PC-9 (cell line): ENCODE data around the gene MAP2K6. TPM values are rescaled to one million over a fixed set of nuclear protein-coding genes. Genes with fewer than 3 reads are reported as not detected.

Experiments used
- BruUV-seq: library from RNA; stranded (reverse); fragments of 400-500 nt; replicated peaks from 2 replicates; lab custom pipeline; 2021; lab: Mats Ljungman, UMichigan
- CTCF ChIA-PET: fragments of 300-600 bp; sonication (Branson Sonifier 250); formaldehyde crosslinking; loops from one replicate; lab custom pipeline; 2022; ENCODE audit warnings: antibody characterized with exemption; lab: Charles Lee
- POLR2A ChIA-PET: fragments of 300-600 bp; sonication (Branson Sonifier 250); formaldehyde crosslinking; loops from one replicate; lab custom pipeline; 2022; ENCODE audit warnings: antibody characterized with exemption; ENCODE audit not compliant: unreplicated experiment; lab: Charles Lee
- DNase-seq, 2 experiments: peaks; one replicate each; pipeline versions ENCODE4 v3.0.0 to v3.0.0-alpha.2; 2015 to 2022; ENCODE audit warnings: mixed read lengths in 1 of 2
- H2AFZ ChIP-seq: fragments of 200-600 bp; sonication (generic); 2 replicates; pipeline ENCODE4 v1.8.1; 2017; ENCODE audit warnings: antibody characterized with exemption
- H3F3A ChIP-seq: fragments of 200-600 bp; sonication (generic); 2 replicates; pipeline ENCODE4 v1.8.1; 2017; ENCODE audit warnings: antibody characterized with exemption, mild to moderate bottlenecking, low read depth; ENCODE audit not compliant: insufficient read depth
- H3K27ac ChIP-seq: fragments of 200-600 bp; sonication (generic); 2 replicates; pipeline ENCODE4 v1.6.1; 2016; ENCODE audit warnings: mixed run types
- H3K27me3 ChIP-seq: fragments of 200-600 bp; sonication (generic); 2 replicates; pipeline ENCODE4 v1.6.1; 2016; ENCODE audit warnings: low read depth, mixed run types; ENCODE audit not compliant: insufficient read depth
- H3K36me3 ChIP-seq: fragments of 200-600 bp; sonication (generic); 2 replicates; pipeline ENCODE4 v1.6.1; 2016; ENCODE audit warnings: low read depth, mixed run types
- H3K4me1 ChIP-seq: fragments of 200-600 bp; sonication (generic); replicated peaks from 2 replicates; pipeline ENCODE4 v1.6.1; 2016; ENCODE audit warnings: mixed run types; ENCODE audit not compliant: insufficient read depth
- H3K4me2 ChIP-seq: fragments of 200-600 bp; sonication (generic); 2 replicates; pipeline ENCODE4 v1.6.1; 2017; ENCODE audit warnings: mixed run types
- H3K4me3 ChIP-seq: fragments of 200-600 bp; sonication (generic); 2 replicates; pipeline ENCODE4 v1.6.1; 2016; ENCODE audit warnings: mixed run types
- H3K79me2 ChIP-seq: fragments of 200-600 bp; sonication (generic); 2 replicates; pipeline ENCODE4 v1.6.1; 2017; ENCODE audit warnings: low read depth, mixed run types
- H3K9me2 ChIP-seq: fragments of 200-600 bp; sonication (generic); 2 replicates; pipeline ENCODE4 v1.8.1; 2017; ENCODE audit warnings: mild to moderate bottlenecking; ENCODE audit not compliant: insufficient read depth
- H3K9me3 ChIP-seq: fragments of 200-600 bp; sonication (generic); 2 replicates; pipeline ENCODE4 v1.8.1; 2016; ENCODE audit warnings: low read depth; ENCODE audit not compliant: insufficient read depth
- H4K20me1 ChIP-seq: fragments of 200-600 bp; sonication (generic); 2 replicates; pipeline ENCODE4 v1.8.1; 2017; ENCODE audit not compliant: insufficient read depth
- CTCF ChIP-seq: fragments of 200-600 bp; sonication (generic); conservative IDR thresholded peaks from 2 replicates; pipeline ENCODE4 v1.6.1; 2017; ENCODE audit warnings: mixed run types, antibody characterized with exemption, mild to moderate bottlenecking, moderate library complexity
- EZH2 ChIP-seq: fragments of 200-600 bp; sonication (generic); IDR thresholded peaks from 2 replicates; pipeline ENCODE4 v1.8.0; 2017; ENCODE audit warnings: antibody characterized with exemption, low read depth
- intact Hi-C: fragments of 100-400 bp; cut with micrococcal nuclease; formaldehyde crosslinking; loops from one replicate; pipeline ENCODE4 v1.10.0; 2022; ENCODE audit not compliant: unreplicated experiment
- total RNA-seq: library from RNA; stranded (reverse); gene quantifications from 2 replicates; pipeline ENCODE4 v1.2.3, GENCODE V29; 2021

MAP2K6 gene
- total RNA-seq, 1 experiment from 2014 or later: 1.6 TPM

DNA sequence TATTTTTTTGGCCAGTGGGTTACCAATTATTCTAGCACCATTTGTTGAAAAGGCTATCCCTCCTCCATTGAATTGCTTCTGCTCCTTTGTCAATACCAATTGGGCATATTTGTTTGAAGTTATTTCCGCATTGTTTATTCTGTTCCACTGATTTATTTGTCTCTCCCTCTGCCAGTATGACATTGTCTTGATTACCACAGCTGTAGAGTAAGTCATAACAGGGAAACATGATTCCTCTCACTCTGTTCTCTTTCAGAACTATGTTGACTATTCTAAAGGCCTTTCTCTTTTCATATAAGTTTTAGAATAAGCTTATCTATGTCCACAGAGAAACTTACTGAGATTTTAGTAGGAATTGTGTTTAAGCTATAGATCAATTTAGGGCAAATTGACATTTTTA is 94.3 kb downstream of the MAP2K6 start:
- TF ChIP-seq EZH2 (no peak), CTCF (no peak)
- H3K9me3 ChIP-seq: no peaks in the 10 kb centered on the region
- H3K27me3 ChIP-seq: no peaks in the 10 kb centered on the region
- H3K4me3 ChIP-seq: no peak overlapping the region
- H4K20me1 ChIP-seq: no peaks in the 10 kb centered on the region
- no peak overlapping the region for H2AFZ ChIP-seq
- no peaks in the 10 kb centered on the region for H3K36me3 ChIP-seq
- H3K4me2 ChIP-seq: no peak overlapping the region
- no peak for DNase-seq
- no TSS peak for BruUV-seq
- H3F3A ChIP-seq: no peaks in the 10 kb centered on the region
- ChIA-PET CTCF (no interaction called here), POLR2A (no interaction called here)
- H3K79me2 ChIP-seq: no peaks in the 10 kb centered on the region
- intact Hi-C loops: no loop called here
- H3K27ac ChIP-seq: no peak overlapping the region
- H3K4me1 ChIP-seq: no peaks in the 10 kb centered on the region
- no peaks in the 10 kb centered on the region for H3K9me2 ChIP-seq

GRCh38 chr17:69511250-69511649 is 96.8 kb downstream of the MAP2K6 start:
- Histone ChIP-seq H2AFZ (no peak overlapping the region), H3K9me2 (no peaks in the 10 kb centered on the region), H3K4me3 (no peak overlapping the region), H3K9me3 (no peaks in the 10 kb centered on the region), H3F3A (no peaks in the 10 kb centered on the region), H3K27me3 (no peaks in the 10 kb centered on the region), H3K27ac (no peak overlapping the region), H3K36me3 (no peaks in the 10 kb centered on the region), H3K4me2 (no peak overlapping the region), H3K4me1 (no peaks in the 10 kb centered on the region), H4K20me1 (no peaks in the 10 kb centered on the region), H3K79me2 (no peaks in the 10 kb centered on the region)
- no peak for DNase-seq
- no TSS peak for BruUV-seq
- ChIA-PET POLR2A (interaction anchor here (0.6 kb wide), 1 partner anchor 703 kb away, joined by 7 read pairs; no protein-coding TSS in a partner anchor), CTCF (interaction anchor here (0.6 kb wide), 1 partner anchor 153 kb away, joined by 3 read pairs; no protein-coding TSS in a partner anchor)
- TF ChIP-seq EZH2 (no peak), CTCF (no peak)
- intact Hi-C loops: no loop called here

- ChIA-PET CTCF (no interaction called here), POLR2A (no interaction called here)
- no peak for DNase-seq
Measured at GRCh38 chr17:69512946-69513345, 98.4 kb downstream of the MAP2K6 start.

More at GRCh38 chr17:69512946-69513345, 98.4 kb downstream of the MAP2K6 start:
- no peak for TF ChIP-seq CTCF
- no peak for TF ChIP-seq EZH2
- Histone ChIP-seq H3K27me3 (no peaks in the 10 kb centered on the region), H4K20me1 (no peaks in the 10 kb centered on the region), H3K36me3 (no peaks in the 10 kb centered on the region), H3K9me2 (no peaks in the 10 kb centered on the region), H3K27ac (no peak overlapping the region), H3K4me3 (no peak overlapping the region), H3K9me3 (no peaks in the 10 kb centered on the region), H2AFZ (no peak overlapping the region), H3K4me1 (no peaks in the 10 kb centered on the region), H3K4me2 (no peak overlapping the region), H3K79me2 (no peaks in the 10 kb centered on the region), H3F3A (no peaks in the 10 kb centered on the region)
- BruUV-seq: no TSS peak
- intact Hi-C loops: no loop called here
